KMS-11 (cell line): ENCODE results near the gene BLOC1S4.

ENCODE experiments used
- H2AFZ ChIP-seq: fragments of 200-600 bp; sonication (generic); 2 replicates; pipeline ENCODE4 v1.6.1; 2016; ENCODE audit warnings: antibody characterized with exemption, mixed run types, low read depth
- H3K27ac ChIP-seq: fragments of 200-600 bp; sonication (generic); 2 replicates; pipeline ENCODE4 v1.6.1; 2016; ENCODE audit warnings: mild to moderate bottlenecking, mixed run types
- H3K27me3 ChIP-seq: fragments of 200-600 bp; sonication (generic); 2 replicates; pipeline ENCODE4 v1.6.1; 2017; ENCODE audit warnings: mild to moderate bottlenecking, low read depth, mixed run types, moderate library complexity; ENCODE audit not compliant: insufficient read depth
- H3K36me3 ChIP-seq: fragments of 200-600 bp; sonication (generic); 2 replicates; pipeline ENCODE4 v1.6.1; 2017; ENCODE audit warnings: mild to moderate bottlenecking, mixed run types; ENCODE audit not compliant: insufficient read depth
- H3K4me1 ChIP-seq: fragments of 200-600 bp; sonication (generic); 2 replicates; pipeline ENCODE4 v1.6.1; 2016; ENCODE audit warnings: mild to moderate bottlenecking, low read depth, mixed run types; ENCODE audit not compliant: poor library complexity, severe bottlenecking
- H3K4me2 ChIP-seq: fragments of 200-600 bp; sonication (generic); 2 replicates; pipeline ENCODE4 v1.7.0; 2016; ENCODE audit warnings: mild to moderate bottlenecking, mixed run types
- H3K4me3 ChIP-seq: fragments of 200-600 bp; sonication (generic); IDR thresholded peaks from 2 replicates; pipeline ENCODE4 v1.6.1; 2017; ENCODE audit warnings: low read depth, low read length, mixed read lengths; ENCODE audit not compliant: insufficient read depth
- H3K79me2 ChIP-seq: fragments of 200-600 bp; sonication (generic); 2 replicates; pipeline ENCODE4 v1.6.1; 2016; ENCODE audit warnings: low read depth, mixed run types; ENCODE audit not compliant: insufficient read depth
- H3K9ac ChIP-seq: fragments of 200-600 bp; sonication (generic); 2 replicates; pipeline ENCODE4 v1.6.1; 2016; ENCODE audit warnings: mild to moderate bottlenecking, mixed run types
- H4K20me1 ChIP-seq: fragments of 200-600 bp; sonication (generic); 2 replicates; pipeline ENCODE4 v1.6.1; 2016; ENCODE audit warnings: mild to moderate bottlenecking, mixed run types; ENCODE audit not compliant: insufficient read depth
- TF ChIP-seq, protein P1 (sequence below): fragments of 200-600 bp; sonication (generic); conservative IDR thresholded peaks from 2 replicates; pipeline ENCODE4 v1.6.1; 2017; ENCODE audit warnings: low read depth, mild to moderate bottlenecking, antibody characterized with exemption, low read length, moderate library complexity, mixed read lengths

BLOC1S4 gene

GRCh38 chr4:6673660-6674499 lies 42.1 kb upstream of the BLOC1S4 start:
- H3K9ac ChIP-seq, result peak overlapping the region; percentile 58
- no peaks in the 10 kb centered on the region for H3K27me3 ChIP-seq
- H2AFZ ChIP-seq, result peak overlapping the region; percentile 81
- TF ChIP-seq, protein P1, sequence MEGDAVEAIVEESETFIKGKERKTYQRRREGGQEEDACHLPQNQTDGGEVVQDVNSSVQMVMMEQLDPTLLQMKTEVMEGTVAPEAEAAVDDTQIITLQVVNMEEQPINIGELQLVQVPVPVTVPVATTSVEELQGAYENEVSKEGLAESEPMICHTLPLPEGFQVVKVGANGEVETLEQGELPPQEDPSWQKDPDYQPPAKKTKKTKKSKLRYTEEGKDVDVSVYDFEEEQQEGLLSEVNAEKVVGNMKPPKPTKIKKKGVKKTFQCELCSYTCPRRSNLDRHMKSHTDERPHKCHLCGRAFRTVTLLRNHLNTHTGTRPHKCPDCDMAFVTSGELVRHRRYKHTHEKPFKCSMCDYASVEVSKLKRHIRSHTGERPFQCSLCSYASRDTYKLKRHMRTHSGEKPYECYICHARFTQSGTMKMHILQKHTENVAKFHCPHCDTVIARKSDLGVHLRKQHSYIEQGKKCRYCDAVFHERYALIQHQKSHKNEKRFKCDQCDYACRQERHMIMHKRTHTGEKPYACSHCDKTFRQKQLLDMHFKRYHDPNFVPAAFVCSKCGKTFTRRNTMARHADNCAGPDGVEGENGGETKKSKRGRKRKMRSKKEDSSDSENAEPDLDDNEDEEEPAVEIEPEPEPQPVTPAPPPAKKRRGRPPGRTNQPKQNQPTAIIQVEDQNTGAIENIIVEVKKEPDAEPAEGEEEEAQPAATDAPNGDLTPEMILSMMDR, result no peak
- no peaks in the 10 kb centered on the region; the same call in 1 of the 2 replicates for H4K20me1 ChIP-seq
- H3K36me3 ChIP-seq, result no peaks in the 10 kb centered on the region
- H3K4me1 ChIP-seq, result peaks cover 17% of the 10 kb centered on the region
- H3K27ac ChIP-seq, result peak overlapping the region; percentile 62; the same call in 1 of the 2 replicates
- H3K79me2 ChIP-seq, result peaks cover 19% of the 10 kb centered on the region
- H3K4me2 ChIP-seq, result peak overlapping the region; percentile 91
- H3K4me3 ChIP-seq, result no peak overlapping the region

DNA sequence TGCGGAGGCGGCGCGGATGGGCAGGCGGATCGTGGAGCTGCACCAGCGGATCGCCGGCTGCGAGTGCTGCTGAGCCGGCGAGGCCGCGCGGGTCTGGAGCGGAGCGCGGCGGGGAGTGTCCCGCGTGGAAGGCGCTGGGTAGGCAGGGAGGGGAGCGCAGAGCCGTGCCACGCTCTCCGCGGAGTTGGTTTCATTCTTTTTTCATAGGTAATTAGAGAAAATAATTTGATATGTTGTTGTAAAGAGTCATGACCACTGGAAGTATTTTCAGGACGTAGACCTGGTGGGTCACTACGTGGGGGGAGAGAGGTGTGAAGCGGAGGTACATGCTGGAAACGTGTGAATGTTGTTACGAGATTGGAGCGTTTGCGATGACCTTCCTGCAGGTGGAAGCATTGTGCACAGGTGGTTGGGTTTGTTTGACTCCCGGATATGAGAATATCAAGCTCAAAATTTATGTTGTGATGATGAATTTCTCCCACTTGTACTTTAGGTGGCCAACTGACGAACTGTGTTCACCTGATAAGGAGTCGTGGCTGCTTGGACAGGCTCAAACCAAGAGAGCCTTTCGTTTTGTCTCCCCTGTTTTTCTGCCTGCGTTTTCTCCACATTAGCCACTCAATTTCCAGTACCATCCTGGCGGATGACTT lies 41.3 kb upstream of the BLOC1S4 start:
- Histone ChIP-seq H3K79me2 (peaks cover 19% of the 10 kb centered on the region), H3K36me3 (no peaks in the 10 kb centered on the region), H4K20me1 (no peaks in the 10 kb centered on the region; the same call in 1 of the 2 replicates), H3K4me2 (peak overlapping the region; percentile 91), H3K4me1 (peaks cover 17% of the 10 kb centered on the region), H3K4me3 (no peak overlapping the region), H3K9ac (peak overlapping the region; percentile 58), H3K27me3 (no peaks in the 10 kb centered on the region), H3K27ac (peak overlapping the region; percentile 62; the same call in 1 of the 2 replicates), H2AFZ (peak overlapping the region; percentile 38; the same call in 1 of the 2 replicates)
- TF ChIP-seq, protein P1, result peak; percentile 55

DNA sequence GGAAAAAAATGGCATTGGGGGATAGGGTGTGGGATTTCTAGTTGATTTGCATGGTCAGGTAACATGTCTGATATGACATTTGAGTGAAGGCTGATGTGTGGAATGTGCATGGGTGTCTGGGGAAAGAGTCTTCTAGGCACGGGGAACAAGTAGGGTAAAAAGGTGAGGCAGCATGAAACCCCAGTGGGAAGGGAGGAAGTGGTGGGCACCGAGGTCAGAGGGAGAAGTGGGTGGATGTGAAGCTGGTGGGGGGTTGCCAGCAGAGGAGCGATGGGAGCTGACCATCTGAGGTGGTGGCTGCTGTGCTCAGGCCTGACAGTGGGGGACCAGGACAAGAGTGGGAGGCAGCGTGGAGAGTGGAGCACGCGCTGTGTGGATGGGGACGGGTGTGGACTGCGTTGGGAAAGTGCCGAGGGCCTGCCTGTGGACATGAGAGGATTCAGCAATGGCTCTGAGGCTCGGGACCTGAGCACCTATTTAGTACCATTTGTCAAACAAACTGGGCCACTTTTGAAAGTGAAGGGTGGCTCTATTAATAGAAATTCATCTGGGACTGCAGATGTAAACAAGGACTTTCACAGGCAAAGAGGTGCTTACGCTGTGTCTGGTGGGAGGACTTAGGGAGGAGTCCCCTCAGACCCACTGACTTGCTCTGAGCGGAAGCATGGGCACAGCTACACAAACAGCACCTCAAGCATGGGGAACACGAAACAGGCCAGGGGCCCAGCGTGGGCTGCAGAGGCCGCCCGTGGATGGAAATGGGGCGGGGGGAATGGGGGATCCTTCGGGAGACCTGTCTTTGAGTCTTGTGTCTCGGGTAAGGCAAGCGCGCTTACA lies 39.0 kb upstream of the BLOC1S4 start:
- Histone ChIP-seq H3K9ac (no peak overlapping the region), H3K79me2 (peaks cover 19% of the 10 kb centered on the region), H3K36me3 (no peaks in the 10 kb centered on the region), H3K4me3 (no peak overlapping the region), H3K27ac (no peak overlapping the region), H3K4me1 (peaks cover 17% of the 10 kb centered on the region), H4K20me1 (no peaks in the 10 kb centered on the region; the same call in 1 of the 2 replicates), H3K4me2 (peak overlapping the region; percentile 91; the same call in 1 of the 2 replicates), H2AFZ (no peak overlapping the region), H3K27me3 (no peaks in the 10 kb centered on the region)
- TF ChIP-seq, protein P1, result no peak

- Histone ChIP-seq H3K4me1 (peaks cover 9% of the 10 kb centered on the region), H3K36me3 (no peaks in the 10 kb centered on the region), H3K4me3 (no peak overlapping the region), H3K79me2 (peaks cover 12% of the 10 kb centered on the region), H3K27me3 (no peaks in the 10 kb centered on the region), H3K9ac (no peak overlapping the region), H4K20me1 (no peaks in the 10 kb centered on the region), H3K27ac (no peak overlapping the region), H3K4me2 (no peak overlapping the region), H2AFZ (no peak overlapping the region)
- TF ChIP-seq, protein P1, result no peak
Observed at GRCh38 chr4:6680372-6681034, 35.5 kb upstream of the BLOC1S4 start.
